ENCODE measurements around the gene EYA2. TPM values are rescaled to one million over a fixed set of nuclear protein-coding genes. Genes with fewer than 3 reads are reported as not detected.
"Not testable (repeated sequence)": the region's sequence is repeated elsewhere in the genome, so short reads cannot be mapped to it uniquely, and the experiment has no call there.

EYA2 gene
- total RNA-seq, 1 experiment from 2014 or later, result 0.25 TPM

DNA sequence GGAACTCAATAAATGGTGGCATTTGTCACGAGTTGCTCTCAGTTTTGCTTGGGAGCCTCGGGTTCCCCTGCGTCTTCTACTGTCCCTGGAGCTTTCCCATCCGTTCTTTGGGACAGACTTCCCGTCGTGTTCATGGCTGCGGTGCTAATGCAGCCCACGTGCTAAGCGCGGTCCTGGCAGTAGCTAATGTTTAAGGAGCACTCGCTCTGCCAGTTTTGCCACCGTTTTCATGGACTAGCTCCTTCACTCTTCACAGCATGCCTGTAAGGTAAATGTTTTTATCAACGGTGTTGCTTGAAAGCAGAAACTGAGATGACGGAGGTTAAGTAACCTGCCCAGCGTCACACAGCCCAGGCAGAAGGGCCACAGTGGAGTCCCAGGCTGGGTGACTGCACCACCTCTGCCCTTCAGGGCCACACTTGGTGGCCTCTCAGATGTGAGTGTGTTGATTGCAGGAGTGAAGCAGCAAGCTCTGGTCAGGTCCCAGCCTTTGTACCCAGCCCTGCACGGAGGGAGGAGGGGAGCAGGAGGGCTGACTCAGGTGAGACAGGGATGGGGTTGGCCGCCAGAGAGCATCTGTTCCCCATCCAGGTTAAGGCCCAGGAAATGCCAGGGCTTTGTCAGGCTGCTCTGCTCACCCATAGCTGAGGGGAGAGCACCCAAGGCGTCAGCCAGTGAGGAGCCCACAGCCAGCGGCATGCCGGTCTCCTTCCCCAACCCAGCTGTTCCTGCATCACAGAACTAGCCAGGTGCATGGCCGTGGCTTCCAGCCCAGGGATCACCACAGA lies 280.0 kb downstream of the EYA2 start:
- intact Hi-C loops (cut with micrococcal nuclease; ENCODE audit: unreplicated experiment), result no loop called here
- DNase-seq, result no peak
- Mint-ChIP-seq H3K4me1 (ENCODE audit: low read depth, unreplicated experiment) (no peaks in the 10 kb centered on the region), H3K27ac (ENCODE audit: unreplicated experiment) (no peak overlapping the region), H3K27me3 (ENCODE audit: insufficient read depth, unreplicated experiment) (no peaks in the 10 kb centered on the region), H3K9me3 (ENCODE audit: unreplicated experiment) (no peaks in the 10 kb centered on the region), H3K36me3 (ENCODE audit: insufficient read depth, unreplicated experiment) (no peaks in the 10 kb centered on the region), H3K4me3 (ENCODE audit: unreplicated experiment) (no peak overlapping the region)
- TF ChIP-seq, protein P1, sequence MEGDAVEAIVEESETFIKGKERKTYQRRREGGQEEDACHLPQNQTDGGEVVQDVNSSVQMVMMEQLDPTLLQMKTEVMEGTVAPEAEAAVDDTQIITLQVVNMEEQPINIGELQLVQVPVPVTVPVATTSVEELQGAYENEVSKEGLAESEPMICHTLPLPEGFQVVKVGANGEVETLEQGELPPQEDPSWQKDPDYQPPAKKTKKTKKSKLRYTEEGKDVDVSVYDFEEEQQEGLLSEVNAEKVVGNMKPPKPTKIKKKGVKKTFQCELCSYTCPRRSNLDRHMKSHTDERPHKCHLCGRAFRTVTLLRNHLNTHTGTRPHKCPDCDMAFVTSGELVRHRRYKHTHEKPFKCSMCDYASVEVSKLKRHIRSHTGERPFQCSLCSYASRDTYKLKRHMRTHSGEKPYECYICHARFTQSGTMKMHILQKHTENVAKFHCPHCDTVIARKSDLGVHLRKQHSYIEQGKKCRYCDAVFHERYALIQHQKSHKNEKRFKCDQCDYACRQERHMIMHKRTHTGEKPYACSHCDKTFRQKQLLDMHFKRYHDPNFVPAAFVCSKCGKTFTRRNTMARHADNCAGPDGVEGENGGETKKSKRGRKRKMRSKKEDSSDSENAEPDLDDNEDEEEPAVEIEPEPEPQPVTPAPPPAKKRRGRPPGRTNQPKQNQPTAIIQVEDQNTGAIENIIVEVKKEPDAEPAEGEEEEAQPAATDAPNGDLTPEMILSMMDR (IDR thresholded peaks at IDR 0.05; ENCODE audit: insufficient read depth in 1 of 2, low read depth in 1 of 2, low read length in 1 of 2, severe bottlenecking in 1 of 2, unreplicated experiment in 1 of 2), result no peak
- Histone ChIP-seq H3K36me3 (ENCODE audit: control insufficient read depth, insufficient read depth, low read length) (no peaks in the 10 kb centered on the region), H3K4me1 (no peaks in the 10 kb centered on the region), H3K9me3 (no peaks in the 10 kb centered on the region), H3K4me3 (ENCODE audit: low read depth, low read length) (no peak overlapping the region), H3K27me3 (replicated peaks; ENCODE audit: control insufficient read depth, insufficient read depth, low read length) (no peaks in the 10 kb centered on the region)
- ChIA-PET POLR2A (no interaction called here), CTCF (interaction anchor here (1.3 to 2.3 kb wide), 2 partner anchors 209 to 422 kb away, joined by 4 to 9 read pairs; no protein-coding TSS in a partner anchor)
- no TSS peak for BruUV-seq (replicated peaks)

DNA sequence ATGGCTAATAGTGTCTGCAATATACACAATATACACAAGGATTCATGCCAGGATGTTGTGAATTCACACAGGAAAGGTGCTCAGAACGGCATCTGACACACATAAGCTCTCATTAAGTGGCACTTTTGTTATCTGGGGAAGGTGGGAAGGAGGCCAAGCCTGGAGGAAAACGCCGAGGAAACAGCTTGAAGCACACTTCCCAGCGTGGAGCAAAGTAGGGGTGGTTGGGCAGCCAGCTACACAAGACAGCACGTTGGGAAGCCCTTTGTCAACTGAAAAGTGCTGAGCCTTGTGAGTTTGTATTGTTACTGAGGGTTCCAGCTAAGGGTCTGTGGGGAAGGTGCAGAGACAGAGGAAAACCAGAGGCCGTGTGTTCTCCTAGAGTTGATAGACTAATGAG lies 280.9 kb downstream of the EYA2 start:
- no TSS peak for BruUV-seq (replicated peaks)
- Histone ChIP-seq H3K9me3 (peaks cover 4% of the 10 kb centered on the region; the same call in 1 of the 2 replicates), H3K27me3 (replicated peaks; ENCODE audit: control insufficient read depth, insufficient read depth, low read length) (no peaks in the 10 kb centered on the region), H3K36me3 (ENCODE audit: control insufficient read depth, insufficient read depth, low read length) (no peaks in the 10 kb centered on the region), H3K4me3 (ENCODE audit: low read depth, low read length) (no peak overlapping the region), H3K4me1 (no peaks in the 10 kb centered on the region)
- TF ChIP-seq, protein P1 (IDR thresholded peaks at IDR 0.05; ENCODE audit: insufficient read depth in 1 of 2, low read depth in 1 of 2, low read length in 1 of 2, severe bottlenecking in 1 of 2, unreplicated experiment in 1 of 2), result no peak
- intact Hi-C loops (cut with micrococcal nuclease; ENCODE audit: unreplicated experiment), result no loop called here
- H3K9me3 Mint-ChIP-seq (ENCODE audit: unreplicated experiment), result no peaks in the 10 kb centered on the region
- no peaks in the 10 kb centered on the region for H3K4me1 Mint-ChIP-seq (ENCODE audit: low read depth, unreplicated experiment)
- no peaks in the 10 kb centered on the region for H3K36me3 Mint-ChIP-seq (ENCODE audit: insufficient read depth, unreplicated experiment)
- DNase-seq, result no peak
- no peaks in the 10 kb centered on the region for H3K27me3 Mint-ChIP-seq (ENCODE audit: insufficient read depth, unreplicated experiment)
- no peak overlapping the region for H3K4me3 Mint-ChIP-seq (ENCODE audit: unreplicated experiment)
- ChIA-PET CTCF (interaction anchor here (1.3 to 2.3 kb wide), 2 partner anchors 208 to 423 kb away, joined by 4 to 9 read pairs; no protein-coding TSS in a partner anchor), POLR2A (no interaction called here)
- no peak overlapping the region for H3K27ac Mint-ChIP-seq (ENCODE audit: unreplicated experiment)

DNA sequence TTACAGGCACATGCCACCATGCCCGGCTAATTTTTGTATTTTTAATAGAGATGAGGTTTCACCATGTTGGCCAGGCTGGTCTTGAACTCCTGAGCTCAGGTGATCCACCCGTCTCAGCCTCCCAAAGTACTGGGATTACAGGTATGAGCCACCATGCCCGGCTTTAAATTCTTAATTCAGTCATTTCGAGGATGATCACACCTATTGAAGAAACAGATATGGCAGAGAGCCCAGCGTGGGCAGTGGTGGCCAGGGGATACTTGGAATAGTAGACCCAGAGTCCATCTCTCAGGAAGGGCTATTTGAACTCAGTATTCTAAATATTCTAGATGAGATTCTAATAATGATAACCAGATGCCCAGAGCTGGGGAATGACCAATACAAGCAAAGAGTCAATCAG lies 281.6 kb downstream of the EYA2 start:
- H3K4me1 ChIP-seq; H3K27me3 Mint-ChIP-seq (ENCODE audit: insufficient read depth, unreplicated experiment); DNase-seq; H3K4me3 Mint-ChIP-seq (ENCODE audit: unreplicated experiment); H3K9me3 Mint-ChIP-seq (ENCODE audit: unreplicated experiment); POLR2A ChIA-PET; BruUV-seq (replicated peaks); H3K36me3 ChIP-seq (ENCODE audit: control insufficient read depth, insufficient read depth, low read length); intact Hi-C loops (cut with micrococcal nuclease; ENCODE audit: unreplicated experiment); H3K36me3 Mint-ChIP-seq (ENCODE audit: insufficient read depth, unreplicated experiment); H3K4me1 Mint-ChIP-seq (ENCODE audit: low read depth, unreplicated experiment); H3K27ac Mint-ChIP-seq (ENCODE audit: unreplicated experiment); H3K4me3 ChIP-seq (ENCODE audit: low read depth, low read length); H3K27me3 ChIP-seq (replicated peaks; ENCODE audit: control insufficient read depth, insufficient read depth, low read length); CTCF ChIA-PET: not testable (repeated sequence)
- H3K9me3 ChIP-seq, result peaks cover 11% of the 10 kb centered on the region; the same call in 1 of the 2 replicates

Measured in Caco-2 (cell line).